Thyroid gland (tissue), 4 donors: ENCODE data around the gene UBE2QL1. TPM values are rescaled to one million over a fixed set of nuclear protein-coding genes. Genes with fewer than 3 reads are reported as not detected.

Experiments
- DNase-seq, 2 donors: peaks; one replicate each; pipeline ENCODE4 v3.0.0-alpha.2; 2019
- H3K27ac ChIP-seq, 3 donors: fragments of 200-600 bp; sonication (generic); 1 replicate in 2 of 3; 2 replicates in 1 of 3; pipeline ENCODE4 v1.5.1; 2016 to 2019; ENCODE audit warnings: mild to moderate bottlenecking in 1 of 3, moderate library complexity in 1 of 3
- H3K27me3 ChIP-seq: fragments of 200-600 bp; sonication (generic); one replicate; pipeline ENCODE4 v1.5.1; 2019
- H3K36me3 ChIP-seq, 2 donors: fragments of 200-600 bp; sonication (generic); one replicate each; pipeline ENCODE4 v1.5.1; 2016 to 2019
- H3K4me1 ChIP-seq, 2 donors: fragments of 200-600 bp; sonication (generic); one replicate each; pipeline ENCODE4 v1.5.1; 2017 to 2019
- H3K4me3 ChIP-seq, 3 donors: fragments of 200-600 bp; sonication (generic); replicated peaks in 1 of 3; 1 replicate in 2 of 3; 2 replicates in 1 of 3; pipeline ENCODE4 v1.5.1; 2016; ENCODE audit warnings: mild to moderate bottlenecking in 1 of 3
- H3K9me3 ChIP-seq: fragments of 200-600 bp; sonication (generic); one replicate; pipeline ENCODE4 v1.5.1; 2017
- CTCF ChIP-seq, 6 experiments: fragments of 200-600 bp in 3 of 6; fragments of 450-650 bp in 3 of 6; sonication (generic) in 3 of 6; IDR thresholded peaks; one replicate each; pipeline ENCODE4 v1.5.1; 2016 to 2019; ENCODE audit warnings: antibody characterized with exemption in 6 of 6, mild to moderate bottlenecking in 2 of 6, inconsistent platforms in 1 of 6, moderate library complexity in 1 of 6
- POLR2A ChIP-seq, 2 donors: fragments of 450-650 bp; IDR thresholded peaks; one replicate each; pipeline ENCODE4 v1.6.1; 2017; ENCODE audit warnings: antibody characterized with exemption in 2 of 2, mild to moderate bottlenecking in 2 of 2, moderate library complexity in 1 of 2
- WGBS, 2 donors: methylation state at CpG; one replicate each; pipeline ENCODE4 v1.1.5; 2017; 5-methylcytosine and 5-hydroxymethylcytosine counted together
- intact Hi-C: fragments of 100-400 bp; cut with DNase I; formaldehyde crosslinking; loops from one replicate; pipeline ENCODE4 v1.15.1; 2023
- total RNA-seq, 4 donors: library from RNA; depleted of rRNA; stranded (reverse); fragments of >200 nt; gene quantifications; one replicate each; pipeline ENCODE4 v1.2.3, GENCODE V29; 2016

The UBE2QL1 gene
- total RNA-seq, 4 donors from 2014 or later = 2.0 to 4.0 (median 2.6) TPM

DNA sequence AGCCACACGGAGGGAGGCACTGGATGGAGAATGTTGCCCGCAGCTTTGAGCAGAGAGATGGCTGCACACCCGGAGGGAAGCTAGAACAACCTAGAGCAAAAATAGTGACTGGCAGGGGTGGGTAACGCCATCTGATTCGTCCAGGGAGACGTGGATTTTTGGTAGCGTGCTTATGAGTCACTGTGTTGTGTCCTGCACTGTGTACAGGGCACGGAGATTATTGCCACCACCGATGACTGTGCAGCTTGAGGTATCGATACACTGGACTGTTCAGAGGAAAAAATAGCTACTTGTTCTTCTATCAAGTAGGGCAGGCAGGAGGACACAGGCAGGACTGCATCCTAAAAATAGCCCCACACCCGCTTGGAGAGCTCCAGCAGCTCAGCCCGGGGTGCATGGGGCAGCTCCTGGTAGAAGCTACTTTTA, 6.0 kb downstream of the UBE2QL1 start:
- intact Hi-C loops = no loop called here
- TF ChIP-seq CTCF (IDR thresholded peaks at IDR 0.05) (no peak), POLR2A (IDR thresholded peaks at IDR 0.05) (no peak)
- DNase-seq = no peak
- WGBS, 2 donors = 77 to 82% methylated on average over 12 of the region's 12 CpGs
- Histone ChIP-seq H3K27me3 (no peaks in the 10 kb centered on the region), H3K4me1 (no peaks in the 10 kb centered on the region), H3K9me3 (no peaks in the 10 kb centered on the region), H3K36me3 (no peaks in the 10 kb centered on the region), H3K27ac (no peak overlapping the region), H3K4me3 (no peak overlapping the region)

GRCh38 chr5:6455571-6456200, 7.0 kb downstream of the UBE2QL1 start:
- Histone ChIP-seq H3K27ac (no peak overlapping the region), H3K9me3 (no peaks in the 10 kb centered on the region), H3K36me3 (no peaks in the 10 kb centered on the region), H3K27me3 (no peaks in the 10 kb centered on the region), H3K4me1 (peaks cover 0 to 6% of the 10 kb centered on the region in 2 donors), H3K4me3 (no peak overlapping the region)
- intact Hi-C loops = no loop called here
- no peak for TF ChIP-seq POLR2A (IDR thresholded peaks at IDR 0.05)
- no peak for TF ChIP-seq CTCF (IDR thresholded peaks at IDR 0.05)
- no peak for DNase-seq
- 80 to 90% methylated on average over 12 to 13 of the region's 13 CpGs for WGBS, 2 donors

DNA sequence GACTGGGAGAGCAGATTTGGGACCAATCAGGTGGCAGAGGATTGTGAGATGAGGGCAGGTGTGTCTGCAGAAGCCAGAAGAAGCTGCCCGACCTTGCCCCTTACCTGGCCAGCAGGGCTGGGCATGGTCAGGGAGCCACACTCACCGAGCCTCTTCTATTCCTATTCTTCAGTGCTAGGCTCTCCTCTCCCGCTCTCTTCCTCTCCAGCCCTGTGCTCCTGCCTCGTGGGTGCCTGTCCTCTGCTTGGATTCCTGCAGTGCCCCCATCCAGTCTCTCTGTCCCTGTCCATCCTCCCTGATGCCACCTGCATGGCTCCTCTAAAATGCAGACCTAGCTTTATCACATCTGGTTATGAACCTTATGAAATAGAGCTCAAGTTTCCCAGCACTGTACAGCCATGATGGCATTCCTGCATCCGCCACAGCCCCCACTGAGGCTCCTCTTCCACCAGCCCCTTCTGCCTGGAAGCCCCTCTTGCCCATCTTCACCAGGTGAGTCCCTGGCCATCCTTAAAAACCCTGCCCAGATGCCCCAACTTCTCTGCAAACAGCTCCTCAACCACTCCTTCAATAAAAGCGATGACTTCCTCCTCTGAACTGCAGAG, 8.2 kb downstream of the UBE2QL1 start:
- DNase-seq = no peak
- intact Hi-C loops = no loop called here
- Histone ChIP-seq H3K4me3 (no peak overlapping the region), H3K27ac (no peak overlapping the region), H3K36me3 (no peaks in the 10 kb centered on the region), H3K27me3 (no peaks in the 10 kb centered on the region), H3K9me3 (no peaks in the 10 kb centered on the region), H3K4me1 (peaks cover 0 to 11% of the 10 kb centered on the region in 2 donors)
- TF ChIP-seq CTCF (IDR thresholded peaks at IDR 0.05) = no peak
- no peak for TF ChIP-seq POLR2A (IDR thresholded peaks at IDR 0.05)
- WGBS, 2 donors = 82% methylated on average over 6 of the region's 6 CpGs

GRCh38 chr5:6457592-6457991, 8.9 kb downstream of the UBE2QL1 start:
- 87 to 89% methylated on average over 5 of the region's 5 CpGs for WGBS, 2 donors
- H3K27me3 ChIP-seq = no peaks in the 10 kb centered on the region
- no peaks in the 10 kb centered on the region for H3K36me3 ChIP-seq
- TF ChIP-seq POLR2A (IDR thresholded peaks at IDR 0.05) (no peak), CTCF (IDR thresholded peaks at IDR 0.05) (no peak)
- H3K9me3 ChIP-seq = no peaks in the 10 kb centered on the region
- no peak for DNase-seq
- peaks cover 0 to 11% of the 10 kb centered on the region in 2 donors for H3K4me1 ChIP-seq
- intact Hi-C loops = no loop called here
- no peak overlapping the region for H3K27ac ChIP-seq
- H3K4me3 ChIP-seq = no peak overlapping the region

DNA sequence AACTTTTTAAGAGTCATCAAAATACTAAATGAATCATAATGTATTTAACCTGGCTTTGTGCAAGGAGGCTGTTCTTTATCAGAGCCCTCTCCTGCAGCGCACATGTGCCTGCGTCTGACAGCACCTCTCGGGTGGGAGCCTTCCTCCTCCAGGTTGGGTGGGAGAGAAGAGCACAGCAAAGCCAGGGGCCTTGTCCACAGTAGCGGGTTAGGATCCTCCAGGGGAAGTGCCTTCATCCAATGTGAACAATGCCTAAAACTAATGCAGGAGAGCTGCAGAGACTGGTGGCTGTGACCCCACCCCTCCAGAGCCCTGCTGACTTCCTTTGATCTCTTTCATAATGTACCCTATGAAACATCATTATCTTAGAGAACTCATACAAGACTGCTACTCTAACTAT, 10.2 kb downstream of the UBE2QL1 start:
- 84 to 86% methylated on average over 4 of the region's 4 CpGs for WGBS, 2 donors
- DNase-seq = no peak
- Histone ChIP-seq H3K27me3 (no peaks in the 10 kb centered on the region), H3K4me3 (no peak overlapping the region), H3K36me3 (no peaks in the 10 kb centered on the region), H3K9me3 (no peaks in the 10 kb centered on the region), H3K27ac (no peak overlapping the region), H3K4me1 (peaks cover 0 to 11% of the 10 kb centered on the region in 2 donors)
- intact Hi-C loops = no loop called here
- TF ChIP-seq CTCF (IDR thresholded peaks at IDR 0.05) (no peak), POLR2A (IDR thresholded peaks at IDR 0.05) (no peak)
